ENCODE results near the gene VASP. TPM values are rescaled to one million over a fixed set of nuclear protein-coding genes. Genes with fewer than 3 reads are reported as not detected.

Gene VASP
- total RNA-seq, 1 experiment from 2014 or later = 144 TPM

DNA sequence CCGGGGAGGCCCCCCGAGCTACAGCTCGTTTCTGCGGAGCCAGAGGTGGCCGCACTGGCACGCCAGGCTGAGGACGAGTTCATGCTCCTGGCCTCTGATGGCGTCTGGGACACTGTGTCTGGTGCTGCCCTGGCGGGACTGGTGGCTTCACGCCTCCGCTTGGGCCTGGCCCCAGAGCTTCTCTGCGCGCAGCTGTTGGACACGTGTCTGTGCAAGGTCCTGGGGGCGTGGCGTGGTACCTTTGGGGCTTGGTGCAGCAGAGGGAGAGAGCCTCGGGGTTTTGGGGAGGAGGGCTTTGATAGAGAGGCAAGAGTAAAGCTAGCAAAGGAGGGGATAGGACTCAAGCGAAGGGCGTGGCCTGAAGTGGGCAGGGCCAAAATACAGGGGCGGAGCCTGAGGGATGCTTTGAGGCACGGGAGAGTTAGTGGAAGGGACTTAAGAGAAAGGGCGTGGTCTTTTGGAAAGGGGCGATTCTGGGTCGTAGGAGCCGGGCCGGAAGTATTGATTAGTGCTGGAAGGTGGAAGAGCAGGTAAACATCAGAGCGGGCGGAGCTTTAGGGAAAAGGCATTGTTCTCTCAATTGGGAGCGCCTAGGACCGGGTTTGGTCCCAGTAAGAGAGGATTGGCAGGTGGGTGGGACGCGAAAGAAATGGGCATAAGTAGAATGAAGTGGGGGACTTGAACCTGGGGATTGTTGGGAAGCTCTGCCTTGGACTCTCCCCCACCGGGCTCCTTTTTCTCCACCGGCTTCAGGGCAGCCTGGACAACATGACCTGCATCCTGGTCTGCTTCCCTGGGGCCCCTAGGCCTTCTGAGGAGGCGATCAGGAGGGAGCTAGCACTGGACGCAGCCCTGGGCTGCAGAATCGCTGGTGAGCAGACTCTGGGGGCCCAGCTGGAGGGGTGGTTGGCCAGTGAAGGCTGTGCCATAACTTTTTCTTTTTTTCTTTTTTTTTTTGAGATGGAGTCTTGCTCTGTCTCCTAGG, 7.8 kb upstream of the VASP start (continued):
- TF ChIP-seq, protein P1, sequence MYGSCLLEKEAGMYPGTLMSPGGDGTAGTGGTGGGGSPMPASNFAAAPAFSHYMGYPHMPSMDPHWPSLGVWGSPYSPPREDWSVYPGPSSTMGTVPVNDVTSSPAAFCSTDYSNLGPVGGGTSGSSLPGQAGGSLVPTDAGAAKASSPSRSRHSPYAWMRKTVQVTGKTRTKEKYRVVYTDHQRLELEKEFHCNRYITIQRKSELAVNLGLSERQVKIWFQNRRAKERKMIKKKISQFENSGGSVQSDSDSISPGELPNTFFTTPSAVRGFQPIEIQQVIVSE (CRISPR knock-in tag; IDR thresholded peaks at IDR 0.05; ENCODE audit: borderline replicate concordance) = no peak
- TF ChIP-seq, protein P2, sequence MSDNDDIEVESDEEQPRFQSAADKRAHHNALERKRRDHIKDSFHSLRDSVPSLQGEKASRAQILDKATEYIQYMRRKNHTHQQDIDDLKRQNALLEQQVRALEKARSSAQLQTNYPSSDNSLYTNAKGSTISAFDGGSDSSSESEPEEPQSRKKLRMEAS (CRISPR knock-in tag; IDR thresholded peaks at IDR 0.05) = peak; percentile 99
- TF ChIP-seq, protein P3, sequence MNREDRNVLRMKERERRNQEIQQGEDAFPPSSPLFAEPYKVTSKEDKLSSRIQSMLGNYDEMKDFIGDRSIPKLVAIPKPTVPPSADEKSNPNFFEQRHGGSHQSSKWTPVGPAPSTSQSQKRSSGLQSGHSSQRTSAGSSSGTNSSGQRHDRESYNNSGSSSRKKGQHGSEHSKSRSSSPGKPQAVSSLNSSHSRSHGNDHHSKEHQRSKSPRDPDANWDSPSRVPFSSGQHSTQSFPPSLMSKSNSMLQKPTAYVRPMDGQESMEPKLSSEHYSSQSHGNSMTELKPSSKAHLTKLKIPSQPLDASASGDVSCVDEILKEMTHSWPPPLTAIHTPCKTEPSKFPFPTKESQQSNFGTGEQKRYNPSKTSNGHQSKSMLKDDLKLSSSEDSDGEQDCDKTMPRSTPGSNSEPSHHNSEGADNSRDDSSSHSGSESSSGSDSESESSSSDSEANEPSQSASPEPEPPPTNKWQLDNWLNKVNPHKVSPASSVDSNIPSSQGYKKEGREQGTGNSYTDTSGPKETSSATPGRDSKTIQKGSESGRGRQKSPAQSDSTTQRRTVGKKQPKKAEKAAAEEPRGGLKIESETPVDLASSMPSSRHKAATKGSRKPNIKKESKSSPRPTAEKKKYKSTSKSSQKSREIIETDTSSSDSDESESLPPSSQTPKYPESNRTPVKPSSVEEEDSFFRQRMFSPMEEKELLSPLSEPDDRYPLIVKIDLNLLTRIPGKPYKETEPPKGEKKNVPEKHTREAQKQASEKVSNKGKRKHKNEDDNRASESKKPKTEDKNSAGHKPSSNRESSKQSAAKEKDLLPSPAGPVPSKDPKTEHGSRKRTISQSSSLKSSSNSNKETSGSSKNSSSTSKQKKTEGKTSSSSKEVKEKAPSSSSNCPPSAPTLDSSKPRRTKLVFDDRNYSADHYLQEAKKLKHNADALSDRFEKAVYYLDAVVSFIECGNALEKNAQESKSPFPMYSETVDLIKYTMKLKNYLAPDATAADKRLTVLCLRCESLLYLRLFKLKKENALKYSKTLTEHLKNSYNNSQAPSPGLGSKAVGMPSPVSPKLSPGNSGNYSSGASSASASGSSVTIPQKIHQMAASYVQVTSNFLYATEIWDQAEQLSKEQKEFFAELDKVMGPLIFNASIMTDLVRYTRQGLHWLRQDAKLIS (CRISPR knock-in tag; IDR thresholded peaks at IDR 0.05; ENCODE audit: borderline replicate concordance) = peak; percentile 83; the same call in 1 of the 2 replicates
- TF ChIP-seq IRF2 (CRISPR knock-in tag; IDR thresholded peaks at IDR 0.05; ENCODE audit: borderline replicate concordance, low read depth) = 0 out of 2 replicates have a peak, but pooled peaks have one; percentile 72
- TF ChIP-seq, protein P4, sequence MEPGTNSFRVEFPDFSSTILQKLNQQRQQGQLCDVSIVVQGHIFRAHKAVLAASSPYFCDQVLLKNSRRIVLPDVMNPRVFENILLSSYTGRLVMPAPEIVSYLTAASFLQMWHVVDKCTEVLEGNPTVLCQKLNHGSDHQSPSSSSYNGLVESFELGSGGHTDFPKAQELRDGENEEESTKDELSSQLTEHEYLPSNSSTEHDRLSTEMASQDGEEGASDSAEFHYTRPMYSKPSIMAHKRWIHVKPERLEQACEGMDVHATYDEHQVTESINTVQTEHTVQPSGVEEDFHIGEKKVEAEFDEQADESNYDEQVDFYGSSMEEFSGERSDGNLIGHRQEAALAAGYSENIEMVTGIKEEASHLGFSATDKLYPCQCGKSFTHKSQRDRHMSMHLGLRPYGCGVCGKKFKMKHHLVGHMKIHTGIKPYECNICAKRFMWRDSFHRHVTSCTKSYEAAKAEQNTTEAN (CRISPR knock-in tag; IDR thresholded peaks at IDR 0.05) = peak; percentile 86
- 0 out of 2 replicates have a peak, but pooled peaks have one; percentile 38 for TF ChIP-seq ZNF317 (CRISPR knock-in tag; IDR thresholded peaks at IDR 0.05; ENCODE audit: borderline replicate concordance, low read depth)
- TF ChIP-seq, protein P5, sequence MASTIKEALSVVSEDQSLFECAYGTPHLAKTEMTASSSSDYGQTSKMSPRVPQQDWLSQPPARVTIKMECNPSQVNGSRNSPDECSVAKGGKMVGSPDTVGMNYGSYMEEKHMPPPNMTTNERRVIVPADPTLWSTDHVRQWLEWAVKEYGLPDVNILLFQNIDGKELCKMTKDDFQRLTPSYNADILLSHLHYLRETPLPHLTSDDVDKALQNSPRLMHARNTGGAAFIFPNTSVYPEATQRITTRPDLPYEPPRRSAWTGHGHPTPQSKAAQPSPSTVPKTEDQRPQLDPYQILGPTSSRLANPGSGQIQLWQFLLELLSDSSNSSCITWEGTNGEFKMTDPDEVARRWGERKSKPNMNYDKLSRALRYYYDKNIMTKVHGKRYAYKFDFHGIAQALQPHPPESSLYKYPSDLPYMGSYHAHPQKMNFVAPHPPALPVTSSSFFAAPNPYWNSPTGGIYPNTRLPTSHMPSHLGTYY (CRISPR knock-in tag; IDR thresholded peaks at IDR 0.05) = no peak
- TF ChIP-seq, protein P6, sequence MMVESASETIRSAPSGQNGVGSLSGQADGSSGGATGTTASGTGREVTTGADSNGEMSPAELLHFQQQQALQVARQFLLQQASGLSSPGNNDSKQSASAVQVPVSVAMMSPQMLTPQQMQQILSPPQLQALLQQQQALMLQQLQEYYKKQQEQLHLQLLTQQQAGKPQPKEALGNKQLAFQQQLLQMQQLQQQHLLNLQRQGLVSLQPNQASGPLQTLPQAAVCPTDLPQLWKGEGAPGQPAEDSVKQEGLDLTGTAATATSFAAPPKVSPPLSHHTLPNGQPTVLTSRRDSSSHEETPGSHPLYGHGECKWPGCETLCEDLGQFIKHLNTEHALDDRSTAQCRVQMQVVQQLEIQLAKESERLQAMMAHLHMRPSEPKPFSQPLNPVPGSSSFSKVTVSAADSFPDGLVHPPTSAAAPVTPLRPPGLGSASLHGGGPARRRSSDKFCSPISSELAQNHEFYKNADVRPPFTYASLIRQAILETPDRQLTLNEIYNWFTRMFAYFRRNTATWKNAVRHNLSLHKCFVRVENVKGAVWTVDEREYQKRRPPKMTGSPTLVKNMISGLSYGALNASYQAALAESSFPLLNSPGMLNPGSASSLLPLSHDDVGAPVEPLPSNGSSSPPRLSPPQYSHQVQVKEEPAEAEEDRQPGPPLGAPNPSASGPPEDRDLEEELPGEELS (CRISPR knock-in tag; IDR thresholded peaks at IDR 0.05) = peak; percentile 98
- TF ChIP-seq RORB (CRISPR knock-in tag; IDR thresholded peaks at IDR 0.05) = no peak
- TF ChIP-seq NR1H2 (CRISPR knock-in tag; IDR thresholded peaks at IDR 0.05) = 0 out of 2 replicates have a peak, but pooled peaks have one; percentile 82

DNA sequence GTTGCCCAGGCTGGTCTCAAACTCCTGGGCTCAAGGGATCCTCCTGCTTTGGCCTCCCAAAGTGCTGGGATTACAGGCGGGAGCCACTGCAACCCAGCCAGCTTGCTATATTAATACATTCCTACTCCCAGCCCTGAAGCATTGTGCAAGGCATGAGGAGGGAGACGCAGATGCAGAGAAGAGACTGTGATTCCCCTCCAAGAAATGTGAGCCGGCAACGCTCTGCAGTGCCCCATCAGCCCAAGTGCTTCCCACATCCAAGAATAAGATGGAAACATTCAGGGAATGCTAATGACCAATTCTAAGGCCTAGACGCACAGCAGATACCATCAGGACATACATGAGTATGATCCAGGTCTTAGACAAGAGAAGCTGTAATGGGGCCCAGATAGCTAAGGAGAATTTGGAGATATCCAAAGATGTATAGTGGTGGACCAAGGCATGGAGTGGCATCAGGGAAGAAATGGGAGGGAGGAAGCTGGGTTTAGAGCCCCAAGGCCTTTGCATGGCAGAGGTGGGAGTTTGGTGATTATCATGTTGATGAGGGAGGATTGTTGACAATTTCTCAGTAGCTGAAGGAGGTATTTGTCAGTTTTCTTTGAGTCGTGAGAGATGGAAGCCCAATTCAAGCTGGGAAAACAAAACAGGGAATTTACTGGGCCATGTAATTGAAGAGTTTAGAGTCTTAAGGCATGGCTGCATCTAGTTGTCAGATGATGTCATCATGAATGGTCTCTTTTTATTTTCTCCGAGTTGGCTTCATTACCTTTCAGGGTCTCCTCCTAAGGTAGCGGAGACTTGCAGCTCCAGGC, 6.2 kb upstream of the VASP start:
- H3K4me3 Mint-ChIP-seq = peak overlapping the region; percentile 48
- peaks cover 47% of the 10 kb centered on the region for H3K4me1 Mint-ChIP-seq

More for the DNA sequence above, 6.2 kb upstream of the VASP start:
- no peak for DNase-seq (ENCODE audit: low spot score)
- CTCF ChIA-PET = interaction anchor here (0.7 to 9.1 kb wide), 5 partner anchors 15 to 914 kb away, joined by 3 to 145 read pairs (median 6); no protein-coding TSS in a partner anchor
- H3K27ac Mint-ChIP-seq = peak overlapping the region; percentile 71
- peaks cover 28% of the 10 kb centered on the region for H3K27me3 Mint-ChIP-seq (ENCODE audit: low read depth)
- POLR2A ChIA-PET = interaction anchor here (0.7 to 1.1 kb wide), 2 partner anchors 12 to 165 kb away, joined by 3 to 4 read pairs; no protein-coding TSS in a partner anchor
- no peak for ATAC-seq
- no peaks in the 10 kb centered on the region for H3K9me3 Mint-ChIP-seq
- H3K36me3 Mint-ChIP-seq = no peaks in the 10 kb centered on the region
- TF ChIP-seq OVOL2 (CRISPR knock-in tag; IDR thresholded peaks at IDR 0.05; ENCODE audit: borderline replicate concordance) (no peak), PRRX2 (CRISPR knock-in tag; IDR thresholded peaks at IDR 0.05) (no peak), FOXP1 (CRISPR knock-in tag; IDR thresholded peaks at IDR 0.05; ENCODE audit: borderline replicate concordance) (no peak)
- TF ChIP-seq, protein P4 (CRISPR knock-in tag; IDR thresholded peaks at IDR 0.05) = no peak
- TF ChIP-seq, protein P7, sequence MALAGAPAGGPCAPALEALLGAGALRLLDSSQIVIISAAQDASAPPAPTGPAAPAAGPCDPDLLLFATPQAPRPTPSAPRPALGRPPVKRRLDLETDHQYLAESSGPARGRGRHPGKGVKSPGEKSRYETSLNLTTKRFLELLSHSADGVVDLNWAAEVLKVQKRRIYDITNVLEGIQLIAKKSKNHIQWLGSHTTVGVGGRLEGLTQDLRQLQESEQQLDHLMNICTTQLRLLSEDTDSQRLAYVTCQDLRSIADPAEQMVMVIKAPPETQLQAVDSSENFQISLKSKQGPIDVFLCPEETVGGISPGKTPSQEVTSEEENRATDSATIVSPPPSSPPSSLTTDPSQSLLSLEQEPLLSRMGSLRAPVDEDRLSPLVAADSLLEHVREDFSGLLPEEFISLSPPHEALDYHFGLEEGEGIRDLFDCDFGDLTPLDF (CRISPR knock-in tag; IDR thresholded peaks at IDR 0.05) = no peak

Measured in WTC11 (cell line).